GM23248 (cell line): ENCODE data around the gene LPA.

Experiments used
- EZH2 ChIP-seq: fragments of 200-600 bp; sonication (generic); IDR thresholded peaks from 2 replicates; pipeline ENCODE4 v1.6.1; 2018; ENCODE audit warnings: antibody characterized with exemption, mild to moderate bottlenecking; ENCODE audit not compliant: insufficient read depth, poor library complexity, severe bottlenecking
- EZH2phosphoT487 ChIP-seq: fragments of 200-600 bp; sonication (generic); IDR thresholded peaks from 2 replicates; pipeline ENCODE4 v1.6.1; 2018; ENCODE audit warnings: antibody characterized with exemption, moderate library complexity, mild to moderate bottlenecking, low read depth; ENCODE audit not compliant: insufficient read depth

- TF ChIP-seq EZH2: no peak
- TF ChIP-seq EZH2phosphoT487: no peak
These were observed 129.9 kb downstream of the LPA start for GRCh38 chr6:160534050-160534696.
